ENCODE data around the gene FGF12. TPM values are rescaled to one million over a fixed set of nuclear protein-coding genes. Genes with fewer than 3 reads are reported as not detected.

Gene FGF12
- total RNA-seq, 1 experiment from 2014 or later: 0.07 TPM

DNA sequence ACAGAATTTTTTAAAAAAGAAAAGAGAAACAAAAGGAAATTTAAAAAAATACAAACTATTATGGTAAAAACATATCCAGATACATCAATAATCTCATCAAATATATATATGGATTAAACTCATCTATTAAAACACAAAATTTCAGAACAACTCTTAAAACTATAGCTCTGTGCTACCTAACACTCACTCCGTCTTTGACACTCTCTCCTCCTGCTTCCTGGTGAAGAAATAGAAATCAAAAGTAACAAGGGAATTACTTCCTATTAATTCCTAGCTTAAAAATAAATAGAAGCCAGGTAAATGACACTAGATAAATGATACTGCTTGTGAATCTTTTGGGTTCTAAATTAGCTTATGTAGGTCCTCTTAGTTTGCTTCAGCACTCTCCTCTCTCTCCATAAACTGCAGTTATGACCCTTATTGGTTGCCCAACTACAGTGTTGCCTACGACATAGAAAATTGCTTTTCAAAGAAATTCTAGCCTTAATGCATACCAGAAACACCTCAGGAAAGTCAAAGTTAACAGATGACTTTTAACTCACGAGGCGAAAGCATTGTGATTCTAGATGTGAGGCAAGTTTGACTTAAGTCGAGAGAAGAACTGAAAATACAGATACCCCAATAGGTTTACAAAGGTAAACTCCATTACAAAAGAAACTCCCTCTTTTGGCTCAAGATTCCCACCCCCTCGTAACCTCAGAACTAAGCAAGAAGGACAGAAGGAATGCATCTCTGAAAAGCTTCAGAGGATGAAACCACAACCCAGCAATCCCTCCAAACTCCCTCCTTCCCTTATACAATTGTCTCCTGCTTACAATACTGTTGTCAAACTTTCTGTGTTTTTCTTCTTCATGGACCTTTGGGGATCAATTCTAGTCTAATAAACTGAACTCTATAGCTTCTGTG lies 394.7 kb downstream of the FGF12 start:
- CTCF ChIA-PET: no interaction called here
- TF ChIP-seq, protein P1, sequence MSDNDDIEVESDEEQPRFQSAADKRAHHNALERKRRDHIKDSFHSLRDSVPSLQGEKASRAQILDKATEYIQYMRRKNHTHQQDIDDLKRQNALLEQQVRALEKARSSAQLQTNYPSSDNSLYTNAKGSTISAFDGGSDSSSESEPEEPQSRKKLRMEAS (IDR thresholded peaks at IDR 0.05): no peak
- TF ChIP-seq EZH2 (IDR thresholded peaks at IDR 0.05): no peak
- TF ChIP-seq SRF (IDR thresholded peaks at IDR 0.05; ENCODE audit: low read depth): no peak
- no peak for TF ChIP-seq RAD21 (IDR thresholded peaks at IDR 0.05; ENCODE audit: low read depth)
- TF ChIP-seq, protein P2, sequence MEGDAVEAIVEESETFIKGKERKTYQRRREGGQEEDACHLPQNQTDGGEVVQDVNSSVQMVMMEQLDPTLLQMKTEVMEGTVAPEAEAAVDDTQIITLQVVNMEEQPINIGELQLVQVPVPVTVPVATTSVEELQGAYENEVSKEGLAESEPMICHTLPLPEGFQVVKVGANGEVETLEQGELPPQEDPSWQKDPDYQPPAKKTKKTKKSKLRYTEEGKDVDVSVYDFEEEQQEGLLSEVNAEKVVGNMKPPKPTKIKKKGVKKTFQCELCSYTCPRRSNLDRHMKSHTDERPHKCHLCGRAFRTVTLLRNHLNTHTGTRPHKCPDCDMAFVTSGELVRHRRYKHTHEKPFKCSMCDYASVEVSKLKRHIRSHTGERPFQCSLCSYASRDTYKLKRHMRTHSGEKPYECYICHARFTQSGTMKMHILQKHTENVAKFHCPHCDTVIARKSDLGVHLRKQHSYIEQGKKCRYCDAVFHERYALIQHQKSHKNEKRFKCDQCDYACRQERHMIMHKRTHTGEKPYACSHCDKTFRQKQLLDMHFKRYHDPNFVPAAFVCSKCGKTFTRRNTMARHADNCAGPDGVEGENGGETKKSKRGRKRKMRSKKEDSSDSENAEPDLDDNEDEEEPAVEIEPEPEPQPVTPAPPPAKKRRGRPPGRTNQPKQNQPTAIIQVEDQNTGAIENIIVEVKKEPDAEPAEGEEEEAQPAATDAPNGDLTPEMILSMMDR (IDR thresholded peaks at IDR 0.05 in 2 of 3, conservative IDR thresholded peaks at IDR 0.05 in 1 of 3; ENCODE audit: borderline replicate concordance in 1 of 3, insufficient read depth in 1 of 3, low read depth in 2 of 3, low read length in 2 of 3): no peak
- TF ChIP-seq FOSL1 (IDR thresholded peaks at IDR 0.05; ENCODE audit: low read depth): no peak
- no peak for TF ChIP-seq POLR2A (IDR thresholded peaks at IDR 0.05; ENCODE audit: borderline replicate concordance, extremely low read depth, insufficient read depth, insufficient read length)
- TF ChIP-seq ZNF274 (IDR thresholded peaks at IDR 0.05; ENCODE audit: low read depth, low read length): no peak
- no peak for TF ChIP-seq CEBPB (IDR thresholded peaks at IDR 0.05; ENCODE audit: low read depth)
- TF ChIP-seq ELF1 (IDR thresholded peaks at IDR 0.05; ENCODE audit: borderline replicate concordance, low read depth): no peak
- no peak for TF ChIP-seq JUND (IDR thresholded peaks at IDR 0.05)
- TF ChIP-seq SP1 (IDR thresholded peaks at IDR 0.05; ENCODE audit: low read depth): no peak
- TF ChIP-seq EZH2phosphoT487 (IDR thresholded peaks at IDR 0.05; ENCODE audit: borderline replicate concordance): no peak
- TF ChIP-seq POLR2AphosphoS5 (IDR thresholded peaks at IDR 0.05; ENCODE audit: low read depth, low read length): no peak
- TF ChIP-seq, protein P3, sequence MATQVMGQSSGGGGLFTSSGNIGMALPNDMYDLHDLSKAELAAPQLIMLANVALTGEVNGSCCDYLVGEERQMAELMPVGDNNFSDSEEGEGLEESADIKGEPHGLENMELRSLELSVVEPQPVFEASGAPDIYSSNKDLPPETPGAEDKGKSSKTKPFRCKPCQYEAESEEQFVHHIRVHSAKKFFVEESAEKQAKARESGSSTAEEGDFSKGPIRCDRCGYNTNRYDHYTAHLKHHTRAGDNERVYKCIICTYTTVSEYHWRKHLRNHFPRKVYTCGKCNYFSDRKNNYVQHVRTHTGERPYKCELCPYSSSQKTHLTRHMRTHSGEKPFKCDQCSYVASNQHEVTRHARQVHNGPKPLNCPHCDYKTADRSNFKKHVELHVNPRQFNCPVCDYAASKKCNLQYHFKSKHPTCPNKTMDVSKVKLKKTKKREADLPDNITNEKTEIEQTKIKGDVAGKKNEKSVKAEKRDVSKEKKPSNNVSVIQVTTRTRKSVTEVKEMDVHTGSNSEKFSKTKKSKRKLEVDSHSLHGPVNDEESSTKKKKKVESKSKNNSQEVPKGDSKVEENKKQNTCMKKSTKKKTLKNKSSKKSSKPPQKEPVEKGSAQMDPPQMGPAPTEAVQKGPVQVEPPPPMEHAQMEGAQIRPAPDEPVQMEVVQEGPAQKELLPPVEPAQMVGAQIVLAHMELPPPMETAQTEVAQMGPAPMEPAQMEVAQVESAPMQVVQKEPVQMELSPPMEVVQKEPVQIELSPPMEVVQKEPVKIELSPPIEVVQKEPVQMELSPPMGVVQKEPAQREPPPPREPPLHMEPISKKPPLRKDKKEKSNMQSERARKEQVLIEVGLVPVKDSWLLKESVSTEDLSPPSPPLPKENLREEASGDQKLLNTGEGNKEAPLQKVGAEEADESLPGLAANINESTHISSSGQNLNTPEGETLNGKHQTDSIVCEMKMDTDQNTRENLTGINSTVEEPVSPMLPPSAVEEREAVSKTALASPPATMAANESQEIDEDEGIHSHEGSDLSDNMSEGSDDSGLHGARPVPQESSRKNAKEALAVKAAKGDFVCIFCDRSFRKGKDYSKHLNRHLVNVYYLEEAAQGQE (IDR thresholded peaks at IDR 0.05; ENCODE audit: low read depth): no peak
- no peak for TF ChIP-seq ZFX (IDR thresholded peaks at IDR 0.05)
- TF ChIP-seq EGR1 (IDR thresholded peaks at IDR 0.05; ENCODE audit: low read depth): no peak
- DNase-seq (ENCODE audit: low read depth, low spot score): no peak
- Histone ChIP-seq H3K4me3 (replicated peaks in 1 of 2; ENCODE audit: low read depth in 1 of 2, low read length in 2 of 2) (no peak overlapping the region), H2AFZ (ENCODE audit: low read depth, low read length, poor library complexity, severe bottlenecking) (no peak overlapping the region), H3K79me2 (ENCODE audit: insufficient read depth, low read length) (no peaks in the 10 kb centered on the region), H3K27me3 (ENCODE audit: insufficient read depth, low read length) (peaks cover 19% of the 10 kb centered on the region), H3K36me3 (ENCODE audit: control insufficient read depth in 1 of 2, insufficient read depth in 2 of 2, low read length in 2 of 2) (no peaks in the 10 kb centered on the region), H3K9me3 (ENCODE audit: control insufficient read depth in 1 of 2, insufficient read depth in 1 of 2, low read depth in 1 of 2, low read length in 2 of 2) (no peaks in the 10 kb centered on the region), H3K9ac (ENCODE audit: low read length) (no peak overlapping the region), H3K4me2 (ENCODE audit: low read length) (no peak overlapping the region), H4K20me1 (ENCODE audit: insufficient read depth) (no peaks in the 10 kb centered on the region; the same call in 1 of the 2 replicates), H3K9me2 (ENCODE audit: insufficient read depth) (no peaks in the 10 kb centered on the region), H3K27ac (ENCODE audit: low read depth, low read length) (no peak overlapping the region), H3K4me1 (ENCODE audit: control insufficient read depth in 1 of 2, insufficient read depth in 2 of 2, low read length in 2 of 2) (no peaks in the 10 kb centered on the region)
- intact Hi-C loops (cut with micrococcal nuclease): no loop called here
- RAD21 ChIA-PET (ENCODE audit: low non-redundant PET in 1 of 2, low total read pairs in 2 of 2, uncharacterized antibody in 2 of 2, unreplicated experiment in 2 of 2): no interaction called here
- POLR2A ChIA-PET: no interaction called here
- no peak for ATAC-seq
- BruUV-seq (replicated peaks): no TSS peak
